Mesenchymal stem cell (in vitro differentiated cells and primary cell): ENCODE measurements around the gene CCDC88B.

Experiments
- DNase-seq: peaks from one replicate; pipeline ENCODE4 v3.0.0-alpha.2; 2013
- H2AFZ ChIP-seq: one replicate; pipeline ENCODE4 v1.6.1; 2013; ENCODE audit warnings: low read depth, mild to moderate bottlenecking, control low read depth, inconsistent platforms, low read length, moderate library complexity
- H2AK5ac ChIP-seq: 2 replicates; pipeline ENCODE4 v1.6.1; 2013; ENCODE audit warnings: low read length, moderate library complexity, mild to moderate bottlenecking, inconsistent platforms; ENCODE audit not compliant: severe bottlenecking
- H2BK120ac ChIP-seq: one replicate; pipeline ENCODE4 v1.6.1; 2013; ENCODE audit warnings: low read depth, mild to moderate bottlenecking, inconsistent platforms, low read length, moderate library complexity
- H2BK12ac ChIP-seq, 2 experiments: one replicate each; pipeline ENCODE4 v1.6.1; 2013; ENCODE audit warnings: inconsistent platforms in 2 of 2, low read length in 2 of 2, mild to moderate bottlenecking in 2 of 2, moderate library complexity in 2 of 2, control low read depth in 1 of 2
- H2BK15ac ChIP-seq: one replicate; pipeline ENCODE4 v1.6.1; 2013; ENCODE audit warnings: mild to moderate bottlenecking, low read depth, inconsistent platforms; ENCODE audit not compliant: poor library complexity, severe bottlenecking
- H2BK5ac ChIP-seq: 2 replicates; pipeline ENCODE4 v1.6.1; 2013; ENCODE audit warnings: low read depth, mild to moderate bottlenecking, low read length, control low read depth, inconsistent platforms; ENCODE audit not compliant: poor library complexity, severe bottlenecking
- H3K14ac ChIP-seq, 2 experiments: one replicate each; pipeline ENCODE4 v1.6.1; 2013; ENCODE audit warnings: inconsistent platforms in 2 of 2, low read length in 2 of 2, control low read depth in 1 of 2, mild to moderate bottlenecking in 1 of 2, moderate library complexity in 1 of 2
- H3K18ac ChIP-seq, 2 experiments: one replicate each; pipeline ENCODE4 v1.6.1; 2013; ENCODE audit warnings: inconsistent platforms in 2 of 2, low read length in 2 of 2, control low read depth in 1 of 2, low read depth in 1 of 2, mild to moderate bottlenecking in 1 of 2
- H3K23ac ChIP-seq, 2 experiments: one replicate each; pipeline ENCODE4 v1.6.1; 2013; ENCODE audit warnings: inconsistent platforms in 2 of 2, low read length in 2 of 2, mild to moderate bottlenecking in 2 of 2, moderate library complexity in 2 of 2, control low read depth in 1 of 2
- H3K27ac ChIP-seq: 2 replicates; pipeline ENCODE4 v1.5.1; 2013; ENCODE audit warnings: mild to moderate bottlenecking, moderate library complexity, low read length, control low read depth, inconsistent platforms; ENCODE audit not compliant: poor library complexity, severe bottlenecking
- H3K27me3 ChIP-seq, 2 experiments: 2 replicates each; pipeline versions ENCODE4 v1.6.1 to v1.7.0; 2013; ENCODE audit warnings: low read length in 2 of 2, mild to moderate bottlenecking in 2 of 2, moderate library complexity in 2 of 2, control low read depth in 1 of 2, inconsistent platforms in 1 of 2; ENCODE audit not compliant: control insufficient read depth in 1 of 2, insufficient read depth in 1 of 2
- H3K36me3 ChIP-seq, 2 experiments: 2 replicates each; pipeline versions ENCODE4 v1.6.1 to v1.7.0; 2013; ENCODE audit warnings: low read length in 2 of 2, control low read depth in 1 of 2, inconsistent platforms in 1 of 2, low read depth in 1 of 2, mild to moderate bottlenecking in 1 of 2; ENCODE audit not compliant: insufficient read depth in 2 of 2, control insufficient read depth in 1 of 2
- H3K4ac ChIP-seq, 2 experiments: one replicate each; pipeline ENCODE4 v1.6.1; 2013; ENCODE audit warnings: inconsistent platforms in 2 of 2, low read length in 2 of 2, mild to moderate bottlenecking in 2 of 2, moderate library complexity in 2 of 2, control low read depth in 1 of 2, low read depth in 1 of 2
- H3K4me1 ChIP-seq: 2 replicates; pipeline ENCODE4 v1.6.1; 2013; ENCODE audit warnings: low read depth, low read length, control low read depth; ENCODE audit not compliant: control insufficient read depth, insufficient read depth
- H3K4me2 ChIP-seq: 2 replicates; pipeline ENCODE4 v1.6.1; 2013; ENCODE audit warnings: low read length, mild to moderate bottlenecking, inconsistent platforms; ENCODE audit not compliant: poor library complexity, severe bottlenecking
- H3K4me3 ChIP-seq, 2 experiments: 2 replicates each; pipeline versions ENCODE4 v1.5.1 to v1.7.0; 2013; ENCODE audit warnings: low read length in 2 of 2, mild to moderate bottlenecking in 2 of 2, control low read depth in 1 of 2, low read depth in 1 of 2; ENCODE audit not compliant: insufficient read depth in 1 of 2
- H3K79me1 ChIP-seq: replicated peaks from 2 replicates; pipeline ENCODE4 v1.6.1; 2013; ENCODE audit warnings: mild to moderate bottlenecking, control low read depth, low read length, inconsistent platforms; ENCODE audit not compliant: poor library complexity, severe bottlenecking
- H3K9ac ChIP-seq: 2 replicates; pipeline ENCODE4 v1.7.0; 2013; ENCODE audit warnings: mild to moderate bottlenecking, low read length, moderate library complexity
- H3K9me3 ChIP-seq: 2 replicates; pipeline ENCODE4 v1.7.0; 2013; ENCODE audit warnings: mild to moderate bottlenecking, low read length; ENCODE audit not compliant: control insufficient read depth
- H4K8ac ChIP-seq: one replicate; pipeline ENCODE4 v1.6.1; 2013; ENCODE audit warnings: inconsistent platforms, mild to moderate bottlenecking, low read length, moderate library complexity
- H4K91ac ChIP-seq: one replicate; pipeline ENCODE4 v1.6.1; 2013; ENCODE audit warnings: mild to moderate bottlenecking, low read length, inconsistent platforms
- WGBS: methylation state at CpG from one replicate; pipeline ENCODE4 v1.1.7; 2013; ENCODE audit warnings: mixed read lengths; 5-methylcytosine and 5-hydroxymethylcytosine counted together

Gene CCDC88B

DNA sequence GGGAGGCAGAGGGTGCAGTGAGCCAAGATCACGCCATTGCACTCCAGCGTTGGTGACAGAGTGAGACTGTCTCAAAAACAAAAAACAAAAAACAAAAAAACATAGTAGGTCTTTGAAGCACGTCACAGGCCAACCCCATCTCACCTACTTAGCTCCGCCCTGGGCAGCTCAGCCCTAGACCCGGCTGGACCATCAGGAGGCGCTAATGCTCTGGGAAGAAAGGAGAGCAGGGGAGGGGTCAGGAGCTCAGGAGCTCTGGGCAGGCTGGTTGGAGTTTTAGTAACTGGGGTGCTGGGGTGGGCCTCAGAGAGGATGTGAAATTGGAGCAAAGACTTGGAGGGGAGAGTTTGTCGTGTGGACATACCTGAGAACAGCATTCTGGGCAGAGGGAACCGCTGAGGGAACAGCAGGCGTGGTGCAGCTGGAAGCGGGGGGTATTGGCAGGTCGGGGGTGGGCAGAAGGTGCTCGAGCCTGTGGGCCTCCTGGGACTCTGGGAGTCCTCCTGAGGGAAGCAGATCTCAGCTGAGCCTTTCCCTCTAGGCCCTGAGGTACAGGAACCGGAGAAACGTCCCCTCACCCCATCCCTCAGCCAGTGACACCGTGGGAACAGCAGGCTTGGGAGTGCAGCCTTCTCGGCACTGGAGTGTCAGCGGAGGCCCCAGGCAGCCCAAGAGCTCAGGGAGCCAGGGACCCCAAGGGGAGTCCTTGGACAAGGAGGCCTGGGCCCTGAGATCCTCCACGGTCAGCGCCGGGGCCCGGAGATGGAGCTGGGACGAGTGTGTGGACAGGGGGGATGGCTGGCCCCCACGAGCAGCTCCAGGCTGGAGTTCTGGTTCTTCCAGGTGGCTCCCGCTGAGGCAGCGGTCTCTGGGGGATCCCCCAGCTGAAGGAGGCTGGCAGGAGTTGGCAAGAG, 16.8 kb downstream of the CCDC88B start:
- Histone ChIP-seq H2BK5ac (no peak overlapping the region), H2BK15ac (peak overlapping the region; percentile 77), H3K4ac (peak overlapping the region; percentile 73 to 94), H4K8ac (peak overlapping the region; percentile 27), H2AFZ (no peak overlapping the region), H3K4me3 (no peak overlapping the region), H2BK120ac (peak overlapping the region; percentile 68), H3K4me1 (peaks cover 52% of the 10 kb centered on the region), H3K14ac (no peak overlapping the region), H3K27ac (no peak overlapping the region), H3K36me3 (peaks cover 15 to 20% of the 10 kb centered on the region in 2 experiments), H2BK12ac (peak overlapping the region; percentile 50 to 59), H3K79me1 (peaks cover 28% of the 10 kb centered on the region), H3K9me3 (no peaks in the 10 kb centered on the region), H2AK5ac (peak overlapping the region; percentile 60), H3K27me3 (peaks cover 0 to 4% of the 10 kb centered on the region in 2 experiments), H3K9ac (no peak overlapping the region), H3K18ac (peak overlapping the region; percentile 58 to 86), H3K4me2 (no peak overlapping the region), H3K23ac (no peak overlapping the region), H4K91ac (peak overlapping the region; percentile 81)
- 80% methylated on average over 25 of the region's 25 CpGs for WGBS
- DNase-seq = peak; percentile 53

DNA sequence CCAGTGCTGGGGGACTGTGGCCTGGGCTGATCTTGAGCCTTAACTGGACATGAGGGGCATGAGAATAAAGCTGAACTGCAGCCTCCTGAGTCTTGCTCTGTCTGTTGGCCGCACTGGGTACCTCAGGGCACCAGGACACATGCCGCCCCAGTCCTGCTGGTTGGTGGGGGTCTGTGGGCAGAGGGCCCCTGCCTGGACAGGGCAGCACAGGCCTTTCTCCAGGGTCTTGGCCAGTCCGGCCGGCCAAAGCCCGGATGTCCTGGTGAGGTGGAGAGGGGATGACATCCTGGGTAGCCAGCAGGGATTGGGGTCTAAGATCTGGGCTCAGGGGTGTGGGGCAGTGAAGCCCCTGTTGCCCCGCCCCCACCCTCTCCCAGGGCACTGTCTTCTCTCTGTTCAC, 17.4 kb downstream of the CCDC88B start:
- Histone ChIP-seq H2BK120ac (peak overlapping the region; percentile 68), H3K4ac (peak overlapping the region; percentile 73 to 94), H3K79me1 (peaks cover 35% of the 10 kb centered on the region), H2AFZ (no peak overlapping the region), H2BK5ac (no peak overlapping the region), H3K23ac (peak overlapping the region in 1 of 2 experiments; percentile 34), H4K91ac (peak overlapping the region; percentile 81), H2BK15ac (peak overlapping the region; percentile 77), H3K27me3 (peaks cover 0 to 4% of the 10 kb centered on the region in 2 experiments), H3K4me3 (no peak overlapping the region), H3K18ac (peak overlapping the region; percentile 58 to 86), H3K4me2 (no peak overlapping the region), H3K9ac (no peak overlapping the region), H3K14ac (peak overlapping the region in 1 of 2 experiments; percentile 53), H3K27ac (no peak overlapping the region), H2BK12ac (peak overlapping the region; percentile 50 to 59), H3K9me3 (no peaks in the 10 kb centered on the region), H3K4me1 (peaks cover 52% of the 10 kb centered on the region), H3K36me3 (peaks cover 22 to 27% of the 10 kb centered on the region in 2 experiments), H4K8ac (peak overlapping the region; percentile 52), H2AK5ac (peak overlapping the region; percentile 60)
- no peak for DNase-seq
- WGBS = 85% methylated on average over 4 of the region's 6 CpGs

DNA sequence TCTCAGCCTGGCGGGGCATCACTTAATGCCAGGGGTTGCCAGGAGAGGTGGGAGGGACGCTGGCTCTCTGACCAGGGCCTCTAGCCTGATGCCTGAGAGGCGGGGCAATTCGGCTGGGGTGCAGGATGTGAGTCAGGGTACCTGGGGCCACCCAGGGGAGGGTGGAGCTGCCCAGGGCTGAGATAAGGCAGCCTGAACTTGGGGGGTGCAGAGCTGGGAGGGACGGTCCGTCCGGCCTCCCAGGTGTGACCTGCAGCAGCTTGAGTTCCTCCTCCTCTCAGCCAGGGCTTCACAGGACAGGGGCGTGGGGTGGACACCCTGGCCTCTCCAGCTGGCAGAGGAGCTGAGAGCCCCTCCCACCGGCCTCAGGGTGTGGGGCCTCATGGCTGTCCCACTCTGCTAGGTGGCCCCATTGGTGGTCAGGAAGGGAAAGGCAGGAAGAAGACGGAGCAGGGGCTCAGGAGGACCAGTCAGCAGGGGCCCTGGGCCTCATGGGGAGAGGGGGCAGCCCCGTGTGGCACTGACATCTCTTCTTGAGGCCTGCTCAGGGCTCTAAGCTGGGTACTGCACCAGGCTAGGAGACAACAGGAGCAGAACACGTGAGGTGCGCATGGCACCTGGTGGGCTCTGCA, 18.0 kb downstream of the CCDC88B start:
- Histone ChIP-seq H4K8ac (peak overlapping the region; percentile 87), H3K9me3 (no peaks in the 10 kb centered on the region), H2BK12ac (peak overlapping the region; percentile 29 to 87), H3K27me3 (peaks cover 0 to 4% of the 10 kb centered on the region in 2 experiments), H3K18ac (peak overlapping the region; percentile 67 to 86), H3K4me2 (peak overlapping the region; percentile 66), H2BK15ac (peak overlapping the region; percentile 97), H3K4me3 (peak overlapping the region in 1 of 2 experiments; percentile 99), H2AK5ac (peak overlapping the region; percentile 69), H2BK5ac (no peak overlapping the region), H3K36me3 (peaks cover 28 to 33% of the 10 kb centered on the region in 2 experiments), H2BK120ac (peak overlapping the region; percentile 50), H3K27ac (peak overlapping the region; percentile 33), H3K4me1 (peaks cover 50% of the 10 kb centered on the region), H3K23ac (peak overlapping the region in 1 of 2 experiments; percentile 78), H4K91ac (peak overlapping the region; percentile 93), H3K9ac (peak overlapping the region; percentile 95), H2AFZ (no peak overlapping the region), H3K79me1 (peaks cover 35% of the 10 kb centered on the region), H3K14ac (peak overlapping the region in 1 of 2 experiments; percentile 76), H3K4ac (peak overlapping the region; percentile 54 to 94)
- WGBS = 57% methylated on average over 13 of the region's 13 CpGs
- peak; percentile 18 for DNase-seq

DNA sequence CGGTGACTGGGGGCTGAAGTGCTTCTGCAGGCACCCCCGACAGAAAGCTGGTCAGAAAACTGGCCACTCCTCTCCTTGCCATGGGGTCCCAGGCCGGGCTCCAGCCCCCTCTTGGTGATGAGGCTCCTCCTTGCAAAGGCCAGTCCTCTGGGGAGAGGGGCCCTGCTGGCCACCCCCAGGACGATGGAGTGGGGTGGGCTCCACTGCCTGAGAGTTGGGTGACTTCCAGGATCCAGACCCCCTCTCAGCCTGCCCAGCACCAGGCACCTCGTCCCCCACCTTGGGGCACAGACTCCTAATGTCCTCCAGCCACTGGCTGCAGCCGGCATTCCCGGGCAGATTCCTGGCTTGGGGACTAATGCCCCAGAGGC, 18.5 kb downstream of the CCDC88B start:
- Histone ChIP-seq H2BK15ac (peak overlapping the region; percentile 97), H2BK120ac (peak overlapping the region; percentile 50), H3K18ac (peak overlapping the region; percentile 67 to 73), H3K4me3 (peak overlapping the region; percentile 5 to 99), H3K36me3 (peaks cover 33 to 38% of the 10 kb centered on the region in 2 experiments), H3K79me1 (peaks cover 35% of the 10 kb centered on the region), H3K9ac (peak overlapping the region; percentile 95), H3K4me1 (peaks cover 48% of the 10 kb centered on the region), H2BK12ac (peak overlapping the region; percentile 29 to 87), H4K91ac (peak overlapping the region; percentile 93), H2AFZ (no peak overlapping the region), H3K4ac (peak overlapping the region; percentile 54 to 94), H2AK5ac (peak overlapping the region; percentile 69), H2BK5ac (peak overlapping the region; percentile 39), H3K14ac (peak overlapping the region in 1 of 2 experiments; percentile 76), H3K9me3 (no peaks in the 10 kb centered on the region), H3K27ac (peak overlapping the region; percentile 33), H3K23ac (no peak overlapping the region), H4K8ac (peak overlapping the region; percentile 87), H3K4me2 (peak overlapping the region; percentile 66), H3K27me3 (peaks cover 0 to 3% of the 10 kb centered on the region in 2 experiments)
- DNase-seq = no peak
- WGBS = 20% methylated on average over 7 of the region's 7 CpGs
